HG03565 (cell line): Measurements from ENCODE around the gene AMHR2.
"Not testable (repeated sequence)": the region's sequence is repeated elsewhere in the genome, so short reads cannot be mapped to it uniquely, and the experiment has no call there.

Experiments used
- ATAC-seq: cut with Tn5 transposase; IDR thresholded peaks from one replicate; pipeline ENCODE4 v1.9.1; 2021; ENCODE audit warnings: mild to moderate bottlenecking, moderate library complexity; ENCODE audit not compliant: unreplicated experiment

The AMHR2 gene

GRCh38 chr12:53414756-53415417 is 8.8 kb upstream of the AMHR2 start:
- ATAC-seq = no peak

- not testable (repeated sequence) for ATAC-seq
These were observed 7.8 kb upstream of the AMHR2 start for GRCh38 chr12:53415752-53416389.

- ATAC-seq = not testable (repeated sequence)
These were observed 6.3 kb upstream of the AMHR2 start for GRCh38 chr12:53417291-53417816.

- ATAC-seq = no peak
These were observed 5.4 kb upstream of the AMHR2 start for GRCh38 chr12:53418221-53418620.

GRCh38 chr12:53419756-53420155 is 3.9 kb upstream of the AMHR2 start:
- ATAC-seq = no peak

- not testable (repeated sequence) for ATAC-seq
These were observed 1.4 kb upstream of the AMHR2 start for GRCh38 chr12:53422247-53422646.

- no peak for ATAC-seq
These were observed 1.2 kb downstream of the AMHR2 start for GRCh38 chr12:53424626-53425514.

GRCh38 chr12:53425515-53426150 is 2.0 kb downstream of the AMHR2 start:
- no peak for ATAC-seq

- no peak for ATAC-seq
These were observed 4.4 kb downstream of the AMHR2 start for GRCh38 chr12:53427905-53428594.

GRCh38 chr12:53428741-53429140 is 5.1 kb downstream of the AMHR2 start:
- ATAC-seq = no peak

- ATAC-seq = no peak
These were observed 6.5 kb downstream of the AMHR2 start for GRCh38 chr12:53430116-53430515.

GRCh38 chr12:53431187-53431586 is 7.5 kb downstream of the AMHR2 start:
- ATAC-seq = no peak

GRCh38 chr12:53435326-53435725 is 11.7 kb downstream of the AMHR2 start:
- ATAC-seq = not testable (repeated sequence)

- ATAC-seq = not testable (repeated sequence)
These were observed 15.9 kb downstream of the AMHR2 start for GRCh38 chr12:53439582-53439981.

- peak; percentile 99 for ATAC-seq
These were observed 17.6 kb downstream of the AMHR2 start, which contains the start of gene PRR13 for GRCh38 chr12:53441040-53441833. Gene PRR13 (plus strand): TSS chr12:53441734. CDS start chr12:53442715, 981 bp downstream.

- no peak for ATAC-seq
These were observed 20.3 kb downstream of the AMHR2 start for GRCh38 chr12:53443955-53444354.

GRCh38 chr12:53444593-53445325 is 21.1 kb downstream of the AMHR2 start:
- ATAC-seq = not testable (repeated sequence)

- ATAC-seq = no peak
These were observed 27.3 kb downstream of the AMHR2 start for GRCh38 chr12:53450936-53451335.
